SU-DHL-6 (cell line): ENCODE data around the gene HOXA10.

Experiments
- H2AFZ ChIP-seq: fragments of 200-600 bp; sonication (generic); 2 replicates; pipeline ENCODE4 v1.6.1; 2014; ENCODE audit warnings: low read depth, mild to moderate bottlenecking, moderate library complexity, mixed read lengths, antibody characterized with exemption, low read length; ENCODE audit not compliant: severe bottlenecking
- H3F3A ChIP-seq: fragments of 200-600 bp; shearing (Covaris generic); 2 replicates; pipeline ENCODE4 v1.6.0; 2016; ENCODE audit warnings: antibody characterized with exemption, mild to moderate bottlenecking; ENCODE audit not compliant: insufficient read depth
- H3K27ac ChIP-seq: fragments of 200-600 bp; sonication (generic); 2 replicates; pipeline ENCODE4 v1.5.1; 2016; ENCODE audit warnings: low read depth, mild to moderate bottlenecking, low read length, moderate library complexity, mixed read lengths
- H3K27me3 ChIP-seq: fragments of 200-600 bp; sonication (generic), shearing (Covaris generic); 2 replicates; pipeline ENCODE4 v1.6.0; 2014; ENCODE audit warnings: mild to moderate bottlenecking, low read length
- H3K36me3 ChIP-seq: fragments of 200-600 bp; sonication (generic); 2 replicates; pipeline ENCODE4 v1.6.1; 2014; ENCODE audit warnings: mild to moderate bottlenecking, low read length, mixed read lengths
- H3K4me2 ChIP-seq: fragments of 300-600, 200-600 bp; shearing (Covaris generic), sonication (generic); 2 replicates; pipeline ENCODE4 v1.6.0; 2014; ENCODE audit warnings: low read length, low read depth, mild to moderate bottlenecking; ENCODE audit not compliant: poor library complexity, severe bottlenecking
- H3K4me3 ChIP-seq: fragments of 200-600 bp; sonication (generic); 2 replicates; pipeline ENCODE4 v1.5.1; 2014; ENCODE audit warnings: antibody characterized with exemption, low read length, mild to moderate bottlenecking, mixed read lengths; ENCODE audit not compliant: insufficient read depth, poor library complexity, severe bottlenecking
- H3K79me2 ChIP-seq: fragments of 200-600 bp; sonication (generic); 2 replicates; pipeline ENCODE4 v1.6.1; 2014; ENCODE audit warnings: mild to moderate bottlenecking, low read length, moderate library complexity; ENCODE audit not compliant: insufficient read depth
- H3K9ac ChIP-seq: fragments of 200-600 bp; sonication (generic); 2 replicates; pipeline ENCODE4 v1.7.0; 2014; ENCODE audit warnings: mild to moderate bottlenecking, low read length
- H3K9me2 ChIP-seq: fragments of 200-600 bp; sonication (generic); replicated peaks from 2 replicates; pipeline ENCODE4 v1.6.1; 2014; ENCODE audit warnings: low read length; ENCODE audit not compliant: insufficient read depth
- H3K9me3 ChIP-seq: fragments of 200-600 bp; sonication (generic); 2 replicates; pipeline ENCODE4 v1.6.1; 2014; ENCODE audit warnings: low read length, mixed read lengths; ENCODE audit not compliant: insufficient read depth
- H4K20me1 ChIP-seq: fragments of 200-600 bp; sonication (generic); 2 replicates; pipeline ENCODE4 v1.6.1; 2014; ENCODE audit warnings: low read depth, mild to moderate bottlenecking, antibody characterized with exemption, low read length, moderate library complexity, mixed read lengths
- EZH2phosphoT487 ChIP-seq: fragments of 200-600 bp; sonication (generic), shearing (Covaris generic); conservative IDR thresholded peaks from 2 replicates; pipeline ENCODE4 v1.6.1; 2018; ENCODE audit warnings: mild to moderate bottlenecking, antibody characterized with exemption, low read length, moderate library complexity, mixed read lengths
- TF ChIP-seq, protein P1 (sequence below): fragments of 200-600 bp; sonication (generic); IDR thresholded peaks from one replicate; pipeline ENCODE4 v1.5.1; 2017; ENCODE audit warnings: antibody characterized with exemption, mild to moderate bottlenecking, low read length, moderate library complexity; ENCODE audit not compliant: insufficient read depth, poor library complexity, severe bottlenecking

HOXA10 gene

DNA sequence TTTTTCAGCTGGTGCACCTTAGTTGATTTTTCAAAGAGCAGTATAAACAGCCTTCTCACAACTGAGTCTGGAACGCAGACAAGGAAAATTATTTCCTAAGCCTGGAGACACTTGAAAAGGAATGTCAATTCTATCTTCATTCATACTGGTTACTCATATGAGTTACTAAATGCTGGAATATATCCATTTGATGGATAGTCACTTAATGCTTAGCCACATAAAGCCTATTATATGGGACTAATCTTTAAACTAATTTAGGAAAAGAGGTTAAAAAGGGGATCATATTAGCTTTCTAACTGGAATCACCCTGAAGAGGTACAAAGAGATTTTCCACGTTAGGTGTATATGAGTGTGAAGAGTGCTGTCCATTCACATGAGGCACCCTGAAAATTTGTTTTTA, 41.9 kb downstream of the HOXA10 start:
- Histone ChIP-seq H3K4me3 (no peak overlapping the region), H3K27me3 (no peaks in the 10 kb centered on the region)
- TF ChIP-seq EZH2phosphoT487, result no peak
- TF ChIP-seq, protein P1, sequence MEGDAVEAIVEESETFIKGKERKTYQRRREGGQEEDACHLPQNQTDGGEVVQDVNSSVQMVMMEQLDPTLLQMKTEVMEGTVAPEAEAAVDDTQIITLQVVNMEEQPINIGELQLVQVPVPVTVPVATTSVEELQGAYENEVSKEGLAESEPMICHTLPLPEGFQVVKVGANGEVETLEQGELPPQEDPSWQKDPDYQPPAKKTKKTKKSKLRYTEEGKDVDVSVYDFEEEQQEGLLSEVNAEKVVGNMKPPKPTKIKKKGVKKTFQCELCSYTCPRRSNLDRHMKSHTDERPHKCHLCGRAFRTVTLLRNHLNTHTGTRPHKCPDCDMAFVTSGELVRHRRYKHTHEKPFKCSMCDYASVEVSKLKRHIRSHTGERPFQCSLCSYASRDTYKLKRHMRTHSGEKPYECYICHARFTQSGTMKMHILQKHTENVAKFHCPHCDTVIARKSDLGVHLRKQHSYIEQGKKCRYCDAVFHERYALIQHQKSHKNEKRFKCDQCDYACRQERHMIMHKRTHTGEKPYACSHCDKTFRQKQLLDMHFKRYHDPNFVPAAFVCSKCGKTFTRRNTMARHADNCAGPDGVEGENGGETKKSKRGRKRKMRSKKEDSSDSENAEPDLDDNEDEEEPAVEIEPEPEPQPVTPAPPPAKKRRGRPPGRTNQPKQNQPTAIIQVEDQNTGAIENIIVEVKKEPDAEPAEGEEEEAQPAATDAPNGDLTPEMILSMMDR, result no peak

DNA sequence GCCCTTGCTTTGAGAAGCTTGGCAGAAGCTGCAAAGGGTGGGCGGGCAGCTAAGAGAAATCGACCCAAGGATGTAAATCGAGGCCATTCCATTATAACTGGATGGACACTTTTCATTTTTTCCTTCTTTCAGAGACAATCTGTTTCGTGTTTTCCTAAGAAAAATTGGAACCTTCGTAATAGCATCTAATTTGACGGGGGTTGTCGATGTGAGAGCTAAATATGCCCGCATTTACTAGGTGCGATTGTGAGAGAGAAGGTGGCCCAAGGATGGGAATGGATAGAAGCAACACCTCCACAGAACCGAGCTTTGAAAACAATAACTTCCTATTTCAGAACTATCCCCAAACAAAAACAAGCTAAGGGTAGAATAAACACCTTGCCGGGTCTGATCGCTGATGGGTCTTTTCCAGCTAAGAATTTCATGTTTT, 42.7 kb downstream of the HOXA10 start:
- no peak for TF ChIP-seq EZH2phosphoT487
- TF ChIP-seq, protein P1, result no peak
- peak overlapping the region; percentile 95 for H2AFZ ChIP-seq
- peaks cover 7% of the 10 kb centered on the region; the same call in 1 of the 2 replicates for H3F3A ChIP-seq
- H3K4me3 ChIP-seq, result peak overlapping the region; percentile 82
- H3K27ac ChIP-seq, result peak overlapping the region; percentile 66; the same call in 1 of the 2 replicates
- no peaks in the 10 kb centered on the region for H3K36me3 ChIP-seq
- peak overlapping the region; percentile 84 for H3K9ac ChIP-seq
- peak overlapping the region; percentile 65 for H3K4me2 ChIP-seq
- H3K9me3 ChIP-seq, result no peaks in the 10 kb centered on the region
- H4K20me1 ChIP-seq, result no peaks in the 10 kb centered on the region
- no peaks in the 10 kb centered on the region for H3K27me3 ChIP-seq
- no peaks in the 10 kb centered on the region for H3K9me2 ChIP-seq
- H3K79me2 ChIP-seq, result no peaks in the 10 kb centered on the region

More for the DNA sequence above, 41.9 kb downstream of the HOXA10 start:
- Histone ChIP-seq H3K9ac (no peak overlapping the region), H3K4me2 (no peak overlapping the region), H2AFZ (no peak overlapping the region), H3K27ac (no peak overlapping the region), H3F3A (peaks cover 7% of the 10 kb centered on the region; the same call in 1 of the 2 replicates), H4K20me1 (no peaks in the 10 kb centered on the region), H3K9me3 (no peaks in the 10 kb centered on the region), H3K79me2 (no peaks in the 10 kb centered on the region), H3K9me2 (no peaks in the 10 kb centered on the region), H3K36me3 (no peaks in the 10 kb centered on the region)

DNA sequence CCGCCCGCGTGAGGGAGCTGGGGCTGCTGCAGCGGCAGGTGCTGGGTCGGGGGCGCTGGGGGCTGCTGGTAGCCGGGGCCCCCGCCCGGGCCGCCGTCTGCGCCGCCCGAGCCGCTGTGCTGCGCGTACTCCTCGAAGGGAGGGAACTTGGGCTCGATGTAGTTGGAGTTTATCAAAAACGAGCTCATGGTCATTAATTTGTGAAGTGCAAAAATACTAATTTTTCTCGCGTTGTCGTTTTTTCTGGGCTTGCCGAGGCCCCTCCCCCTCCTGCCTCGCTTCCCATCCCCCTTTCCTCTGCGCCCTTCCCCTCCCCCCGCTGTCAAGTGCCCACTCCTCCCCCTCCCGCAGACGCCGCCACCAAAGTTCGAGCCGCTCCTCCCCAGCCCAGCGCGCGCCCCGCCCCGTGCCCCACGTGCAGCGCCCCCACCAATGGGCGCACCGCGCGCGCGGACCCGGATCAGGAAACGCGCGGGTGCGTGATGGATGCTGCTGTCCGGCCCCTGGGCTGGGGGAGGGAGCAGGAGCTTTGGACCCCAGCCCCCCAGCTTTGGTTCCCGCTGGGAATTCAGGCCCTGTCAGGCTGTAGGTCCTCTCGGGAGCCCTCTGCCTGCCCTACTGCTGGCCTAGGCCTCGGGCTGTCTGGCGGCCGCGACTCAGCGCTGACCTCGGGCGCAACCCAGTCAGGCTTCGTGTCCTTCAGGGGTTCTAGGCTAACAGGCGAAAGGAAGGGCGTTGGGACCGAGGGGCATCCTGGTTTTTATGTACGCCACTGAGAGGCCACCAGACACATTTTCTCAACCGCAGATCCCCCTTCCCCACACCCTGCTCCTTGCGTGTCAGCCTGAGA, 43.4 kb downstream of the HOXA10 start, which contains the start of gene HOXA4:
HOXA4 (minus strand) TSS at position 218 of the 850 bp plus-strand sequence; CDS start at position 194, 24 bp downstream.
- H3K27me3 ChIP-seq, result no peaks in the 10 kb centered on the region
- H3K9me2 ChIP-seq, result no peaks in the 10 kb centered on the region
- H3K9ac ChIP-seq, result peak within 1 kb of the TSS; percentile 84
- no peaks in the 10 kb centered on the region for H3K79me2 ChIP-seq
- H4K20me1 ChIP-seq, result no peaks in the 10 kb centered on the region
- H3F3A ChIP-seq, result peaks cover 7% of the 10 kb centered on the region; the same call in 1 of the 2 replicates
- peak within 1 kb of the TSS; percentile 82 for H3K4me3 ChIP-seq
- H3K27ac ChIP-seq, result peak within 1 kb of the TSS; percentile 86
- peak within 1 kb of the TSS; percentile 65 for H3K4me2 ChIP-seq
- H3K9me3 ChIP-seq, result no peaks in the 10 kb centered on the region
- H2AFZ ChIP-seq, result peak within 1 kb of the TSS; percentile 95
- no peaks in the 10 kb centered on the region for H3K36me3 ChIP-seq
- no peak for TF ChIP-seq EZH2phosphoT487
- TF ChIP-seq, protein P1, result no peak
